HG03064 (cell line): Measurements from ENCODE around the gene ANKIB1.
"Not testable (repeated sequence)": the region's sequence is repeated elsewhere in the genome, so short reads cannot be mapped to it uniquely, and the experiment has no call there.

Source experiments
- ATAC-seq: cut with Tn5 transposase; IDR thresholded peaks from one replicate; pipeline ENCODE4 v1.9.1; 2021; ENCODE audit warnings: low read depth; ENCODE audit not compliant: unreplicated experiment

Gene ANKIB1

GRCh38 chr7:92245487-92246359 is at the start of gene ANKIB1, which contains the start of gene KRIT1:
Gene ANKIB1 (plus strand): TSS chr7:92245974. CDS start chr7:92294979, 49,005 bp downstream.
Gene KRIT1 (minus strand): TSS chr7:92245914. CDS start chr7:92242135, 3,779 bp downstream.
- ATAC-seq: peak; percentile 78

GRCh38 chr7:92200791-92201190 is 45.0 kb upstream of the ANKIB1 start:
- no peak for ATAC-seq

- no peak for ATAC-seq
Observed at GRCh38 chr7:92205987-92206386, 39.8 kb upstream of the ANKIB1 start.

- no peak for ATAC-seq
Observed at GRCh38 chr7:92206672-92207071, 39.1 kb upstream of the ANKIB1 start.

- no peak for ATAC-seq
Observed at GRCh38 chr7:92221766-92222165, 24.0 kb upstream of the ANKIB1 start.

GRCh38 chr7:92226981-92227380 is 18.8 kb upstream of the ANKIB1 start:
- no peak for ATAC-seq

GRCh38 chr7:92228100-92228499 is 17.7 kb upstream of the ANKIB1 start:
- ATAC-seq: no peak

GRCh38 chr7:92228742-92229141 is 17.0 kb upstream of the ANKIB1 start:
- no peak for ATAC-seq

- no peak for ATAC-seq
Observed at GRCh38 chr7:92230547-92230946, 15.2 kb upstream of the ANKIB1 start.

GRCh38 chr7:92242972-92243371 is 2.8 kb upstream of the ANKIB1 start:
- ATAC-seq: no peak

GRCh38 chr7:92244808-92245486 is 827 bp upstream of the ANKIB1 start:
- peak; percentile 3 for ATAC-seq

- ATAC-seq: peak; percentile 22
Observed at GRCh38 chr7:92246360-92247101, 757 bp downstream of the ANKIB1 start.

- no peak for ATAC-seq
Observed at GRCh38 chr7:92250603-92251002, 4.8 kb downstream of the ANKIB1 start.

GRCh38 chr7:92251181-92251580 is 5.4 kb downstream of the ANKIB1 start:
- ATAC-seq: no peak

- no peak for ATAC-seq
Observed at GRCh38 chr7:92253251-92253650, 7.5 kb downstream of the ANKIB1 start.

- ATAC-seq: not testable (repeated sequence)
Observed at GRCh38 chr7:92254800-92255199, 9.0 kb downstream of the ANKIB1 start.

- no peak for ATAC-seq
Observed at GRCh38 chr7:92255308-92255707, 9.5 kb downstream of the ANKIB1 start.

GRCh38 chr7:92259062-92259461 is 13.3 kb downstream of the ANKIB1 start:
- ATAC-seq: no peak

GRCh38 chr7:92259610-92260247 is 14.0 kb downstream of the ANKIB1 start:
- no peak for ATAC-seq

GRCh38 chr7:92260248-92260781 is 14.5 kb downstream of the ANKIB1 start:
- no peak for ATAC-seq
